Measurements from ENCODE around the gene XRCC6.
"Not testable (repeated sequence)": the region's sequence is repeated elsewhere in the genome, so short reads cannot be mapped to it uniquely, and the experiment has no call there.

XRCC6 gene

GRCh38 chr22:41648432-41648831 is 27.3 kb downstream of the XRCC6 start:
- no peak for DNase-seq (ENCODE audit: low read depth in 2 of 3, low spot score in 1 of 3)

- no peak for DNase-seq (ENCODE audit: low read depth in 2 of 3, low spot score in 1 of 3)
Measured at GRCh38 chr22:41650229-41650628, 29.1 kb downstream of the XRCC6 start.

DNA sequence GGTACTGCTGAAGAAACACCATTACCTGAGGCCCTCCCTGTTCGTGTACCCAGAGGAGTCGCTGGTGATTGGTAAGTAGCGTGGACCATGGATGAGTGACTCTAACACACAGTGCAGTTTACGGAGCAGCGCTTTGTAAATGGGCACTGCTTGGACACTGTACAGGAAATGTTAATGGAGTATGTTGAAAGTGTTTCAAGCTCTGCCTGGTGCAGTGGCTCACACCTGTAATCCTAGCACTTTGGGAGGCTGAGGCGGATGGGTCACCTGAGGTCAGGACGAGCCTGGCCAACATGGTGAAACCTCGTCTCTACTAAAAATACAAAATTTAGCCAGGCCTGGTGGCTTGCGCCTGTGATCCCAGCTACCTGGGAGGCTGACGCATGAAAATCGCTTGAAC is 29.7 kb downstream of the XRCC6 start:
- DNase-seq (ENCODE audit: low read depth in 2 of 3, low spot score in 1 of 3) = no peak

GRCh38 chr22:41654322-41654721 is 33.2 kb downstream of the XRCC6 start:
- DNase-seq (ENCODE audit: low read depth in 2 of 3, low spot score in 1 of 3) = no peak

- DNase-seq (ENCODE audit: low read depth in 2 of 3, low spot score in 1 of 3) = no peak
Measured at GRCh38 chr22:41656556-41656955, 35.5 kb downstream of the XRCC6 start.

DNA sequence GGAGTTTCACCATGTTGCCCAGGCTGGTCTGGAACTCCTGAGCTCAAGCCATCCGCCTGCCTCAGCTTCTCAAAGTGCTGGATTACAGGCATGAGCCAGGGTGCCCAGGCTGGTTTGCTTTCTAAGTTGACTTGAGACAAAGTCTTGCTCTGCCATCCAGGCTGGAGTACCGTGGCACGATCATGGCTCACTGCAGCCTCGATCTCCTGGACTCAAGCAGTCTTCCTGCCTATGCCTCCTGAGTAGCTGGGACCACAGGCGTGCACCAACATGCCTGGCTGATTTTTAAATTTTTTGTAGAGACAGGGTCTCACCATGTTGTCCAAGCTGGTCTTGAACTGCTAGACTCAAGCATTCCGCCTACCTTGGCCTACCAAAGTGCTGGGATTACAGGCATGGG is 36.6 kb downstream of the XRCC6 start:
- DNase-seq (ENCODE audit: low read depth in 2 of 3, low spot score in 1 of 3) = no peak

GRCh38 chr22:41658869-41659268 is 37.8 kb downstream of the XRCC6 start:
- no peak for DNase-seq (ENCODE audit: low read depth in 2 of 3, low spot score in 1 of 3)

DNA sequence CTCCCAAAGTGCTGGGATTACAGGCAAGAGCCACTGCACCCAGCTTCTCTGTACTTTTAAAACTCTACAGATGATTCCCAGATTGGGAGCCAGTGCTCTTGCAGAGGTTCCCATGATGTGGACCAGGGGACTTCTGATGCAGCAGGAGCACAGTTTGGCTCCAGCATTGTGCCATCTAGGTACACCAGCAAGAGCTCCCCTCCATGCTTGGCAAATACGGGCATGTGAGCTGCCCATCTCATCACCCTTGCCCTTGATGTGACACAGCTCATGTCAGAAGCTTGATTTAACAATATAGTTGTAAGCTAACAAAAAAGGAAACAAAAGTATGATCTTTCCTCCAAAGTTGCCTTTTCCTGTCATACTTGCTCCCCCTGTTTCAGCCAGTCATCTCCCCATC is 38.8 kb downstream of the XRCC6 start:
- DNase-seq (ENCODE audit: low read depth in 2 of 3, low spot score in 1 of 3) = no peak

GRCh38 chr22:41660416-41660815 is 39.3 kb downstream of the XRCC6 start:
- DNase-seq (ENCODE audit: low read depth in 2 of 3, low spot score in 1 of 3) = no peak

GRCh38 chr22:41661088-41661487 is 40.0 kb downstream of the XRCC6 start:
- DNase-seq (ENCODE audit: low read depth in 2 of 3, low spot score in 1 of 3) = no peak

DNA sequence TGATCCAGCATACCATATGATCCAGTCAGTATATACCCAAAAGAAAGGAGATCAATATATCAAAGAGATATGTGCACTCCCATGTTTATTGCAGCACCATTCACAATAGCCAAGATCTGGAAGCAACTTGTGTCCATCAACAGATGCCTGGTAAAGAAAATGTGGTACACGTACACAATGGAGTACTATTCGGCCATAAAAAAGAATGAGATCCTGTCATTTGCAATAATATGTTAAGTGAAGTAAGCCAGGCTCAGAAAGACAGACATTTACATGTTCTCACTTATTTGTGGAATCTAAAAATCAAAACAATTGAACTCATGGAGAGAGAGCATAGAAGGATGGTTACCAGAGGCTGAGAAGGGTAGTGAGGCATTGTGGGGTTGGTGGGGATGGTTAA is 40.6 kb downstream of the XRCC6 start:
- no peak for DNase-seq (ENCODE audit: low read depth in 2 of 3, low spot score in 1 of 3)

DNA sequence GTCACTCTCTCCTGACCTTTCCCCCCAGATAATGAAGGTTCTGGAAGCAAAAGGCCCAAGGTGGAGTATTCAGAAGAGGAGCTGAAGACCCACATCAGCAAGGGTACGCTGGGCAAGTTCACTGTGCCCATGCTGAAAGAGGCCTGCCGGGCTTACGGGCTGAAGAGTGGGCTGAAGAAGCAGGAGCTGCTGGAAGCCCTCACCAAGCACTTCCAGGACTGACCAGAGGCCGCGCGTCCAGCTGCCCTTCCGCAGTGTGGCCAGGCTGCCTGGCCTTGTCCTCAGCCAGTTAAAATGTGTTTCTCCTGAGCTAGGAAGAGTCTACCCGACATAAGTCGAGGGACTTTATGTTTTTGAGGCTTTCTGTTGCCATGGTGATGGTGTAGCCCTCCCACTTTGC is 42.5 kb downstream of the XRCC6 start:
- not testable (repeated sequence) for DNase-seq (ENCODE audit: low read depth in 2 of 3, low spot score in 1 of 3)

- no peak for DNase-seq (ENCODE audit: low read depth in 2 of 3, low spot score in 1 of 3)
Measured at GRCh38 chr22:41664490-41664889, 43.4 kb downstream of the XRCC6 start.

- DNase-seq (ENCODE audit: low read depth in 2 of 3, low spot score in 1 of 3) = no peak
Measured at GRCh38 chr22:41664951-41665350, 43.9 kb downstream of the XRCC6 start.

DNA sequence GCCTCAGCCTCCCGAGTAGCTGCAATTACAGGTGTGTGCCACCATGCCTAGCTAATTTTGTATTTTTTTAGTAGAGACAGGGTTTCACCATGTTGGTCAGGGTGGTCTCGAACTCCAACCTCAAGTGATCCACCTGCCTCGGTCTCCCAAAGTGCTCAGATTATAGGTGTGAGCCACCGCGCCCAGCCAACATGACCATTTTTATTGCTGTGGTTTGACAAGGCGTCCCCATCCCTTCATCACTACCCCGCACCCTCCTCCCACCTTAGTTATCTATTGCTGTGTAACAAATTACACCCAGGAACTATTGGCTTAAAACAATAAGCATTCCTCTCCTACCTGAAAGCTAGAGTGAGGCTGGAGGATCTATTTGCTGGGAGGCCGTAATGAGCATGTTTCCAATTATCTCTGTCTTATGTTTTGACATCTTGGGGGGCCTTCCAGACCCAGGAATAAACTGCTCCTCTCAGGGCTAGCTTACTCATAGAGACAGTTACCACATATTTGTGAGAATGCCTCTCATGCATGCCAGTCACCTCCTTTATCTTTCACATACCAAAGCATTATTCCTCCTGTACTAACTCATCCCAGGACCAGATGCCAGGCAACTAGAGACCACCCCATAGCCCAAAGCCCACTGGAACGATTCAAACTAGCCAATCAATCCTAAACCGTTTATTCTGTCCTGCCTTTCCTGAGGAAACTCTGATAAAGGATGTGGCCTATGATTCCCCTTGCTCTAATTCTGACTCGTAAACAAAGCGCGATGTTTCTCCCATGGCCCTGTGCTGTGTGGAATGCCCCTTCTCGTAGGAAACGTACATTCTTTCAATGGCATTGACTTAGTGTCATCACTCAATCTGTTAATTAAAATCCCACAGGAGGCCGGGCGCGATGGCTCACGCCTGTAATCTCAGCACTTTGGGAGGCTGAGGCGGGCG is 48.1 kb downstream of the XRCC6 start:
- no peak for DNase-seq (ENCODE audit: low read depth in 2 of 3, low spot score in 1 of 3)

DNA sequence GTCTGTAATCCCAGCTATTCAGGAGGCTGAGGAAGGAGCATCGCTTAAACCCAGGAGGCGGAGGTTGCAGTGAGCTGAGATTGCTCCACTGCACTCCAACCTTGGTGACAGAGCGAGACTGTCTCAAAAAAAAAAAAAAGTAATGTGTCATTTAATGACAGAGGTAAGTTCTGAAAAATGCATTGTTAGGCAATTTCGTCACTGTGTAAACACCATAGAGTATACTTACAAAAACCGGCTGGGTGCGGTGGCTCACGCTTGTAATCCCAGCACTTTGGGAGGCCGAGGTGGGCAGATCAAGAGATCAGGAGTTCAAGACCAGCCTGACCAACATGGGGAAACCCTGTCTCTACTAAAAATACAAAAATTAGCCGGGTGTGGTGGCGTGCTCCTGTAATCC is 51.0 kb downstream of the XRCC6 start:
- DNase-seq (ENCODE audit: low read depth in 2 of 3, low spot score in 1 of 3) = not testable (repeated sequence)

GRCh38 chr22:41672780-41673509 is 51.9 kb downstream of the XRCC6 start:
- DNase-seq (ENCODE audit: low read depth in 2 of 3, low spot score in 1 of 3) = no peak

DNA sequence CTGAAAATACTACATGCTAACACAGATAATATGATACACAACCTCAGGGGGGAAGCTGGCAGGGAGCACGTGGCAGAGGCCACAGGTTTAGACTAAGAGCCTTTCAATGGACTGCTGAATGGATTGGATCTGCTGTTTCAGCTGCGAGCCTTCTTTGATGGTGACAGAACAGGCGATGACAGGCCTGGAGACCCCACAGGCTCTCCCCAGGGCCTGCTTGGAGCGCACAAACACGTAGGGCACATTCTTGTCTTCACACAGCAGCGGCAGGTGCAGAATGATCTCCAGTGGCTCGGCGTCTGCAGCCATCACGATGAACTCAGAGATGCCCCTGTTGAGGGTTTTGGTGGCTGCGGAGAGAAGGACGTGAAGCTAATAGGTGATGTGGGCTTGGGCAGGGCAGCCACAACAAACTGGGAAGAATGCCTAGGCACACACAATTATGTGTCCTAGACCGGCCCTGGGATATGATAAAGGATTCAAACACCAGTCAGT is 53.8 kb downstream of the XRCC6 start:
- no peak for DNase-seq (ENCODE audit: low read depth in 2 of 3, low spot score in 1 of 3)

DNA sequence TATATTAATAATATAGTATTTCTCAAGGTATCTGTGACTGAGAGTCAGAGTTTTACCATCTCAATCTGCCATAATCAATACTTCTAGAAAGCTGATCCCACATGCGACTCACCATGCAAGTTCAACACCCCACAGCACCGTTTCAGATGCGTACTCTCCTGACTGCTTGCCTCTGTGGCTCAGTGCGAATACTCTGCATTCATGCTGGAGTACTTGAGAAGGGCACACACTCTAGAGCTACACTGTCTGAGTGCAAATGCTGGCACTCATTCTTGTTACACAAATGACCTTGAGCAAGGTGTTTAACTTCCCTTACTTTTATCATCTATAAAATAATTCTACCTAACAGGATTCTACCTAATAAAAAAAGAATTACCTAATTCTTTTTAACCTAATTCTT is 55.0 kb downstream of the XRCC6 start:
- DNase-seq (ENCODE audit: low read depth in 2 of 3, low spot score in 1 of 3) = no peak

DNA sequence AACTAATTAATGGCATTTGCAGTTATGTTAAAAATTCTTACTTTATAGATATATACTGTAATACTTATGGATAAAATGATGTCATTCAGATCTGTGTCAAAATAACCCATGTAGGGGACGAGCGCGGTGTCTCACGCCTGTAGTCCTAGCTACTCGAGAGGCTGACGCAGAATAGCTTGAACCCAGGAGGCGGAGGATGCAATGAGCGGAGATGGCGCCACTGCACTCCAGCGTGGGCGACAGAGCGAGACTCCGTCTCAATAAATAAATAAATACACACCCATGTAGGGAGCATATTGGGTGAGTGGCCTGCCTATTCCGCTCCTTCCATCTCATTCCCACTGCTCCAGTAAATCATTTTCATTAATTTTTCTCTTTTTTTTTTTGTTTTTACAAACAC is 60.5 kb downstream of the XRCC6 start:
- DNase-seq (ENCODE audit: low read depth in 2 of 3, low spot score in 1 of 3) = no peak

DNA sequence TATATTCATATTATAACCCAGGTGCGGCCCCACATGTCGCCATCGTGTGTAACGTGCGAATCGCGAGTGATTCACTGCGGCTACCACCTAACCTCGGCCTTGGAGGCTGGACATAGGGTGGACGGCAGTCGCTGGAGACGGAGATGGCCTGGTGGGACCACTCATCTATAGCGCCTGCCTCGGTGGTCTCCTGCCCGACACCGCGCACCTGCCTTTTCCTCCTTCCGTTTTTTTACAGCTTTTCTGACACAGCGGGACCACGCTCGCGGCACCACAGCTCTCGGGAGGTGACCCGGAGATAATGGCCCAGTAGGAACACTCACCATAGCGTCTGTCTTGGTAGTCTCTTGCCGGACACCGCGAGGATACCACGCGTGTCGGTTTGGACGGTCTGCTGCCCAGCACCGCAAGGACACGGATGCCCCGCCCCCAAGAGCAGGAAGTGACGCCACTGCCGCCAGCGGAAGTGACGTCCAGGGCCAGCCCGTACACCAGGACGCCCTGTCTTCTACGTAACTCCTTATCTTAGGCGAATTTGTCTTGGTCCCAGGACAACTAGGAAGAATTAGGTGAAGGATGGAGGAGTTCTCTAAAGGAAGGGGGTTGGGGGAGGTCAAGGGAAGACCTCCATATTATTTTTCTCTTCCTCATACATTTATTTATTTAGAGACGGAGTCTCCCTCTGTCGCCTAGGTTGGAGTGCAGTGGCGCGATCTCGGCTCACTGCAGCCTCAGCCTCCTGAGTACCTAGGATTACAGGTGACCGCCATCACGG is 61.1 kb downstream of the XRCC6 start:
- DNase-seq (ENCODE audit: low read depth in 2 of 3, low spot score in 1 of 3) = peak; percentile 74 to 79 (median 78)
